GM13977 (cell line): ENCODE data around the gene HIPK3.
"Not testable (repeated sequence)": the region's sequence is repeated elsewhere in the genome, so short reads cannot be mapped to it uniquely, and the experiment has no call there.

ENCODE experiments used
- DNase-seq: peaks from one replicate; pipeline ENCODE4 v3.0.0; 2012; ENCODE audit warnings: low spot score
- in situ Hi-C: fragments of 300-500 bp; cut with MboI; formaldehyde crosslinking; loops from one replicate; pipeline ENCODE4 v1.12.0; 2022; ENCODE audit warnings: low sequenced_read_pairs, low pct_unique_long_range_greater_than_20kb, mixed read lengths, inconsistent platforms; ENCODE audit not compliant: unreplicated experiment
- TF ChIP-seq, protein P1 (sequence below): IDR thresholded peaks from 2 replicates; pipeline ENCODE4 v1.5.1; 2012; ENCODE audit warnings: mild to moderate bottlenecking, control low read depth; ENCODE audit not compliant: insufficient read depth; ENCODE audit errors: extremely low read depth, missing control alignments

Gene HIPK3

GRCh38 chr11:33214767-33215166 lies 42.4 kb upstream of the HIPK3 start:
- TF ChIP-seq, protein P1, sequence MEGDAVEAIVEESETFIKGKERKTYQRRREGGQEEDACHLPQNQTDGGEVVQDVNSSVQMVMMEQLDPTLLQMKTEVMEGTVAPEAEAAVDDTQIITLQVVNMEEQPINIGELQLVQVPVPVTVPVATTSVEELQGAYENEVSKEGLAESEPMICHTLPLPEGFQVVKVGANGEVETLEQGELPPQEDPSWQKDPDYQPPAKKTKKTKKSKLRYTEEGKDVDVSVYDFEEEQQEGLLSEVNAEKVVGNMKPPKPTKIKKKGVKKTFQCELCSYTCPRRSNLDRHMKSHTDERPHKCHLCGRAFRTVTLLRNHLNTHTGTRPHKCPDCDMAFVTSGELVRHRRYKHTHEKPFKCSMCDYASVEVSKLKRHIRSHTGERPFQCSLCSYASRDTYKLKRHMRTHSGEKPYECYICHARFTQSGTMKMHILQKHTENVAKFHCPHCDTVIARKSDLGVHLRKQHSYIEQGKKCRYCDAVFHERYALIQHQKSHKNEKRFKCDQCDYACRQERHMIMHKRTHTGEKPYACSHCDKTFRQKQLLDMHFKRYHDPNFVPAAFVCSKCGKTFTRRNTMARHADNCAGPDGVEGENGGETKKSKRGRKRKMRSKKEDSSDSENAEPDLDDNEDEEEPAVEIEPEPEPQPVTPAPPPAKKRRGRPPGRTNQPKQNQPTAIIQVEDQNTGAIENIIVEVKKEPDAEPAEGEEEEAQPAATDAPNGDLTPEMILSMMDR: no peak
- no peak for DNase-seq
- in situ Hi-C loops: no loop called here

GRCh38 chr11:33216676-33217075 lies 40.5 kb upstream of the HIPK3 start:
- in situ Hi-C loops, DNase-seq: not testable (repeated sequence)

DNA sequence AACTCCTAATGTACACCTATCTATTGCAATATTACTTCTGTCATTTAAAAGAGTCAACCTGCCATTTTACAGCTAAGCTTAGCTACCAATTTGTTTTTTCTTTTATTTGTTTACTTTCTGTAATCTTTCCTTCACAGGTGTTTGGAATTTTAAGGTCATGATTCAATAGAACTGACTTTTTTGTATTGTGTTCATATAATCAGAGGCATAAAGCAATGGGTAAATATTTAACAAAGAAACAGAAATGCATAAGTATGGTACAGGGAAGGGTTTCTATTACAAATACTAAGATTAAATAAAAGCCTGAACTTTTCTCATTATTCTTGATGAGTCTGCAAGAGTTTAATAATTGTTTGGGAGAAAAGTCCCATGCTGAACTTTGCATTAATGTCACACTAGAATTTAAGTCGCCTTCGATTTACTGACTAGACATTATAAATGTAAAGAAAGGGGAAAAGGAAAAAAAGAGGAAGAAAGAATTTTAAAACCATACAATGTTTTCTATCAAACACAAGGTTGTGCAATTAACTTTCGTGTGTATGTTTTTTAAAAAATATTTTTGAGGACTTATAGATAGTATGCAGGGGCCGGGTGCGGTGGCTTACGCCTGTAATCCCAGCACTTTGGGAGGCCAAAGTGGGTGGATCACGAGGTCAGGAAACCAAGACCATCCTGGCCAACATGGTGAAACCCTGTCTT lies 35.0 kb upstream of the HIPK3 start:
- TF ChIP-seq, protein P1: no peak
- DNase-seq: no peak
- in situ Hi-C loops: no loop called here

GRCh38 chr11:33225371-33225770 lies 31.8 kb upstream of the HIPK3 start:
- in situ Hi-C loops: no loop called here
- TF ChIP-seq, protein P1: no peak
- no peak for DNase-seq

GRCh38 chr11:33227578-33228261 lies 29.5 kb upstream of the HIPK3 start:
- no peak for DNase-seq
- in situ Hi-C loops: no loop called here

GRCh38 chr11:33234397-33235190 lies 22.6 kb upstream of the HIPK3 start:
- DNase-seq: no peak
- in situ Hi-C loops: no loop called here
- TF ChIP-seq, protein P1: no peak

More at GRCh38 chr11:33227578-33228261, 29.5 kb upstream of the HIPK3 start:
- TF ChIP-seq, protein P1: no peak
